IPS DF 19.7 (cell line): ENCODE measurements around the gene MANSC1.
A peak's percentile ranks its signal among the peaks of the same experiment; 100 is the strongest.
"Not testable (repeated sequence)": the region's sequence is repeated elsewhere in the genome, so short reads cannot be mapped to it uniquely, and the experiment has no call there.

Experiments used
- DNase-seq: peaks from one replicate; pipeline ENCODE4 v3.0.0-alpha.2; 2013; ENCODE audit warnings: low read depth, low spot score

MANSC1 gene

DNA sequence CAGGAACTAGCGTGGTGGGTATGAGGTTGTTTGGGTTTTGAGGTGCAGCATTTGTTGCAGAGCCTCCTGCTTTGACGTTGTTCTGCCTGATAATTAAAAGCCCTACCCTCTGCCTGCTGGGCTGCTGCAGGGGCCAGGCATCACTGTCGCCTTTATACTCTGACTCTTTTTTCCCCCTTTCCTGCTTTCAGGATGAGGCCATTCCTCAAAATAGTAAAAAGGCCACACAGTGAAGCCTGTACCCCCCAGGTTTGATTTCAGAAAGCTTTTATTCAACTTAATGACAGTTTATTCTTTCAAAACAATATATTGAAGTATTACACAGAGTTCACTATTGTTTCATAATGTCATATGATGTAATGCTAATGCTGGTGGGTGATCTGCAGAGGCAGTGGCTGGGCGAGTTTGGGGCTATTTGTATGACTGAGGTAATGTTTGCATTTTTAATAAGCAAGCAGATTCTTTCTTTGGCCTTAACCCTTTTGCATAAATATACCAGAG is 15.9 kb upstream of the MANSC1 start:
- DNase-seq, result no peak

DNA sequence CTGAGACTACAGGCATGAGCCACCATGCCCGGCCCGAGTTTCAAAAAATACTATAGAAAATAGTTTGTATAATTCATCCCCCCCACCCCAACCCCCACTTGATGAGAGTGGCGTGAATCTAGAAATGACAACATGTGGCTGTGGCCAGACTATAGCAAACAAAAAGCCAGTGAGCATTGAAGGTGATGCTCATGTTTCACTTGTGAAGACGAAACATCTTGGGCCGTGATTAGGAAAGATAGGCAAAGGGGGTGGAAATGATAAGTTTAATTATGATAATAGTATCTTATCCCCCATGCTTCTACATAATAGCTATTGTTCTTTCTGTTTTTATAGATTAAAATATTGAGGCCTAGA is 15.4 kb upstream of the MANSC1 start:
- no peak for DNase-seq

DNA sequence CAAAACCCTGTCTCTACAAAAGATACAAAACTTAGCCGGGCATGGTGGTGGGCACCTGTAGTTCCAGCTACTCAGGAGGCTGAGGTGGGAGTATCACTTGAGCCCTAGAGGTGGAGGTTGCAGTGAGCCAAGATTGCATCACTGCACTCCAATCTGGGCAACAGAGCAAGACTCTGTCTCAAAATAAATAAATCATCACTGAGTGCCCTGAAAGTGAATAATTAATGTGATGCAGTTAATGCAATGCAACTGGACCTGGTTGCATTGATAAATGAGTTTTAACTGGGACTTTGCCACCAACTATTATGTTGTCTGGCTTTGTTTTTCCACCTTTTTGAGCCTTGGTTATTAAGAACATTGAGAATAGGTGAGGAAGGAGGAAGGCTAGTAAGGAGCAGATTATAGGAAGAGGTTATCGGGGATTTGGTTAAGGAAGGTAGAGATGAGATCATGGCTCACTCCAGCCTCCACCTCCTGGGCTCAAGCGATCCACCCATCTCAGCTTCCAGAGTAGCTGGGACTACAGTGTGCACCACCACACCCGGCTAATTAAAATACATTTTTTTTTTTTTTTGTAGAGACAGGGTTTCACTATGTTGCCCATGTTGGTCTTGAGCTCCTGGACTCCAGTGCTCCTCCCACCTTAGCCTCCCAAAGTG is 14.9 kb upstream of the MANSC1 start:
- DNase-seq, result no peak

DNA sequence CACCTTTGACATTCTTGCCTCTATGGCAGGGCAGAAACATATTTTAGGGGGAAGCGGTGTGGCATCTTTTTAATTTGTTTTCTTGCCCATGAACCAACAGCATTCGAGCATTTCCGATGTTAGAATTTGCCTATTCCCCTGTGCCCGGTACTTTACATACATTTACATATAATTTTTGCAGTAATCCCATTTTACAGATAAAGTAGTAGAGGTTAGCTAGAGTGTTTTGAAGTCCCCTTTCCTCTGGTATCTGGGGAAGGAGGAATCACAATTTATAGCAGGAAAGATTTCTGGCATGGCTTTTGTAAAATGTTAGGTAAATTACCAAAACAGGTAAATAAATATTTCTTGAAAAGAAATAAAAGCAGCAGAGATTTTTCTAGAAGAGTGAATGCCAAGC is 8.5 kb upstream of the MANSC1 start:
- no peak for DNase-seq

DNA sequence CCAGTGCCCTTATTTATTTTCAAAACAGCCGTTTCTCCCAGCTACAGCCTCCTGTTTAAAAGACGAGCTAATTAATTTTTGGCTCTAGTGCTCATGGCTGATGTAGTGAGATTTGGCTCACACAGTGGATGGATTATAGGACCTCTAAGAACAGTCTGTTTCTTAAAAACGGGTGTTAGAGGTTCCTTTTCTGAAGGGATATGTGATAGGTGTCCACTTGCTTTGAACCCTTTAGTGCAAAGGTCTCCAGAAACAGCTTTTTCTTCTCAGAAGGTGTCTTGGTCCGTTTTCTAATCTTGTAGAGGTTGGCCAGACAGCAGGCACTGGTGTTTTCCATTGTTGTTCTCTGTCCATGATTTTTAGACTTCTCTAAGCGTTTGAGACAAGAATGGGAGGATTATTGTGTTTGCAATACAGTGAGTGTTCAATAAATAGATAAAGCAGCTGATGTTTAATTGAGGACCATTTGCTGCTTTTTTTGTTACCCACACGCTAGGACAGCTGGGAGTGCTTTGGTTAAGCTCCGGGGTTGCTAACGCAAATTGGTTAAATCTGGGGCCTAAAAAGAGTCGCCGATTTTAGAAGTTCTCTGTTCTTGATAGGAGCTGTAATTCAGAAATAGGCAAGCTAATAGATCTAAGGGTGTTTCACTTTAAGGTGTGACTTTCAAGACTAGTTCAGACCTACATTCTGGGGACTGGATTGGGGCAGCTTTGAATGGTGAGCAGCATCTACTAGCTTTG is 7.8 kb upstream of the MANSC1 start:
- DNase-seq, result no peak

DNA sequence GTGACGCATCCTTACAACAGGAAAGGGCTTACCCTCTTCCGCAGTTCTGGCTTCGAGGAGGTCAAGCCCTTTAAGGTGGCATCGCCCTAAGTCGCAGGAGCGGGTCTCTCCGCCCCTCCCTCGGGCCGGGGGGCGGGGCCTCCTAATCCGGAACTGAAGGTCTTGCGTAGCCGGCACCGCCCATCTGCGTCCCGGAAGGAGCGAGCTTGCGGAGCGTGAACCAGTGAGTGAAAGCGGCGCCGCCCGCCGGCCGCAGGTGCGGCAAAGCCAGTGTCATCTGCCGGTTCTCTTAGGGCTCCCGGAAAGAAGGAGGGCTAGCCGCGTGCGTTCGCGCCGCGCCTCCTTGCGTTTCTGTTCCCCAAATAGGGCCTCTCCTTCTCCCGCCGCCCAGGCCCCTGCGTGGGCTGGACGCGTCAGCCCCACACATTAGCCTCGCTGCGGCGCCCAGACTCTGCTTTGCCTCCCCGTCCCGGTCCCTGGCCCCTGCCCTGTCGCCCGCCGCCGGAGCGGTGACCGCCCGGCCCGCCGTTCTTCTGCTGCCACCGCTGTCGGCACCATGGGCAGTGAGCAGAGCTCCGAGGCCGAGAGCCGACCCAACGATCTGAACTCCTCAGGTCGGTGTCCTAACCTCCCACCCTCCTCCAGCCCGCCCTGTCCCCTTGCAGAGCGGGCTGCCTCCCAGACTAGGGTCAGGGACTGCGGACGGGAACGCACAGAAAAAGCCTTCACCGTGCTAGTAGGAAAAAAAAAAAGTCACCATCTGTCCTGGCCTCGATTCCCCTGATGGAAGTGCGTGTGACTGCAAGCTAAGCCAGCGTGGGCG is 7.1 kb upstream of the MANSC1 start, which contains the start of gene BORCS5:
BORCS5 (plus strand) TSS at position 183 of the 823 bp plus-strand sequence; CDS start at position 557, 374 bp downstream.
- peak; percentile 91 for DNase-seq

DNA sequence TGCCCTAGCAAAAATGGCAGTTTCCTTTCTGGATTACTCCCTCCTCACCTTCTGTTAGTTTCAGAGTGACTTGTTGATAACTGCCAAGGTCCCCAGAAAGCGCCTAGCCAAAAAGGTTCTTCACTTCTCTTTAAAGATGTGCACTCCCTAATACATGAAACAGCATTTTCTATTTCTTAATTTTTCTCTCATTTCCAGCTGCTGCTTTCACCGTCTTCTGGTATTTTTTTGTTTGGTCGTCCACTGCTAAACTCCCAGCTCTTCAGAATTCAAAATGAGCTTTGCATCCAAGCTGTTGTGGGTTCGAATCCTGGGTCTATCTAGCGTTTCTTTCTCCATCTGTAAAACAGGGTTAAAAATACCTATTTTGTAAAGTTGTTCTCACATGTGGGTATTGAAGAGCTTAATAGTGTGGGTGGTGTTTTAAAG is 6.4 kb upstream of the MANSC1 start:
- DNase-seq, result no peak

DNA sequence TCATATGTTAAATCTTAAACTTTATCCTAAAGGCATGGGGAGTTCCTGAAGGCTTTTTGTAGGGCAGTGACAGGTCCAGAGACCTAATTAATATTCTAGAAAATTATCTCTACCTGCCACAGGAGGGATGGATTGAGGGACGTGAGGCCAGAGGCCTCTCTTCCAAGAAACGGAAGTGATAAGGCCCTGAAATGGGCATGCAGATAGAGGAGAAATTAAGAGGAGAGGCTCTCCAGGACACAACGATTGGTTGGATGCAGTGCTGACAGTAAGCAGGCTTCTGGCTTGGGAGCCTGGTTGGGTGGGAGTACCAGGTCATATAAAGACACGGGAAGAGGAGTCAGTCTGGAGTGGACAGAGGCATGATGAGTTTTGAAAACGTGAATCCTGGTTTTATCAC is 3.8 kb upstream of the MANSC1 start:
- no peak for DNase-seq

DNA sequence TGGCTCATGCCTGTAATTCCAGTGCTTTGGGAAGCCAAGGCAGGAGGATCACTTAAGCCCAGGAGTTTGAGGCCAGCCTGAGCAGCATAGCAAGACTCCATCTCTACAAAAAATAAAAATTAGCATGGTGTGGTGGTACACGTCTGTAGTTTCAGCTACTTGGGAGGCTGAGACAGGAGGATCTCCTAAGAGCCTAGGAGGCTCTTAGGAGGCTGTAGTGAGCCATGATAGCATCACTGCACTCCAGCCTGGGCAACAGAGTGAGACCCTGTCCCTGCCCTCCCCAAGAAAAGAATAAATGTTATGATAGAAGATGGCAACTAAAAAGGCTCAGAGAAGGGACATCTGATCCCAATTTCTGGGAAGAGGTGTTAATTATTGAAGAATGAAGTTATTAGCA is 3.2 kb upstream of the MANSC1 start:
- no peak for DNase-seq

DNA sequence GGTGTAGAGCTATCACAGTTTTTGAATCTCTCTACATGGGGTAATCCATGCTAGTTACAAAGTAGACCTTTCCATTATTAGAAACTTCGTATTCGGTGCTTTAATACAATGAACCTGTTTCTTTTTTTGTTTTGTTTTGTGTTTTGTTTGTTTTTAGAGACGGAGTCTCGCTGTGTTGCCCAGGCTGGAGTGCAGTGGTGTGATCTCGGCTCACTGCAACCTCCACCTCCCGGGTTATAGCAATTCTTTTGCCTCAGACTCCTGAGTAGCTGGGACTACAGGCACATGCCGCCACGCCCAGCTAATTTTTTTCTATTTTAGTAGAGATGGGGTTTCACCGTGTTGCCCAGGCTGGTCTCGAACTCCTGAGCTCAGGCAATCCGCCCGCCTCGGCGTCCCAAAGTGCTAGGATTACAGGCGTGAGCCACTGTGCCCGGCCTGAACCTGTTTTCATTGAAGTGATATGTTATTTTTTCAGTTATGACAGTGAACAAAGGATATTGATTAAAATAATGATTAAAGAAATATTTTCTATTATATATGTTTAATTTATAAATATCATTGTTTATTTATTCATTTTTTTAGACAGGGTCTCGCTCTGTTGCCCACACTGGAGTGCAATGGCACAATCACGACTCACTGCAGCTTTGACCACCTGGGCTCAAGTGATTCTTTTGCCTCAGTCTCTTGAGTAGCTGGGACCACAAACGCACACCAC is 1.6 kb upstream of the MANSC1 start:
- DNase-seq, result not testable (repeated sequence)

DNA sequence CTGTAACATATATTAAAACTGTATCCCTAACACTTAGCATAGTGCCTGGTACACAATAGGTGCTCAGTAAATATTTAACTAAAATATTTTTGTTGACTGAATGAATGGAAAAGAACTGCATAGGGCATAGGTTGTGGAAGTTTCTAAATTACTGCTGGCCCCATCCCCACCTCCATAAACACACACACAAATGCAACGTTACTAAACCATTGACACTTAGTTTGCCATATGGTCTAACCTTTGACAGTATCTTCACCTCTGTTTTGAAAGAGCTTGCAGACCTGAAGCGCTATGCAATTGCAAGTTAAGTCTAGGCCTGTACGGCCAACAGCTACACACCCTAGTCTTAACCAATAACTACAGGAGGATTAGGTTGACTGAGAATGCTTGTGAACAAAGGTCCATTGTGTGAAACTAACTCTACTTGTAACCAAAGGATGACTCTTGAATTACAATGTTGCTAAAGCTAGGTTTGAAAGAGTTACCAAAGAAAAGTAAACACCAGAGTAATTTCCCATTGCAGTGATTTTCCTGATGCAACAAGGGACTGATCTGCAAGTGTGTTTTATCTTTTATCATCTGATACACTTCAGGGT is 924 bp upstream of the MANSC1 start:
- no peak for DNase-seq

DNA sequence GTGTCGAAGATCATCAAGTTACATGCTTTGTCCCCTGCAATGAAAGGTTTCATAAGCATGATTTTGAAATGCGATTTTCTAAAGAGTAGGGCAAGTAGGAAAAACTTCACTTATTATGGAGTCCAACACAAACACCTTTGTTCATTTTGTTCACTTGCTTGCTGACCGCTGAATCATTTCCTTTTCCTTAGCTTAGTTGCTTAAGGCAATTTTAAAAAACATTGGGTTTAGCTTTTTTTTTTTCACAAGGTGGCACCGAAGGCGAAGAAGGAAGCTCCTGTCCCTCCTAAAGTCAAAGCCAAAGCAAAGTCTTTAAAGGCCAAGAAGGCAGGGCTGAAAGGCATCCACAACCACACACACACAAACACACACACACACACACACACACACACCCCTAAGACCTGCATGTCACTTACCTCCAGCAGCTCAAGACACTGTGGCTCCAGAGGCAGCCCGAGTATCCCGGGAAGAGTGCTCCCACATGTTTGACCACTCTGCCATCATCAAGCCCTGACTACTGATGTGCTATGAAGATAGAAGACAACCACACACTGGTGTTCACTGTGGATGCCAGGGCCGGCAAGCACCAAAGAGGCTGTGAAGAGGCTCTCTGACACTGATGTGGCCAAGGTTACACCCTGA is 11.4 kb downstream of the MANSC1 start:
- DNase-seq, result no peak

DNA sequence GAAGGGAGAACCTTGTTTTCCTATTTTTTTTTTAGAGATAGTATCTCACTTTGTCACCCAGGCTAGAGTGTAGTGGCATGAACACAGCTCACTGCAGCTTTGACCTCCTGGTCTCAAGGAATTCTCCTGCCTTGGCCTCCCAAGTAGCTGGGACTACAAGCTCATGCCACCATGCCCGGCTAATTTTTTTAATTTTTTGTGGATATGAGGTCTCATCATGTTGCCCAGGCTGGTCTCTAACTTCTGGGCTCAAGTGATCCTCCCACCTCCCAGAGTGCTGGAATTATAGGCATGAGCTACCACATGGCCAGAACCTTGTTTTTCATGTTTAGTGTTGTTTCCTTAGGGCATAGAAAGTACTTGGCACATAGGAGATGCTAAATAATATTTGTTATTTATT is 13.5 kb downstream of the MANSC1 start:
- DNase-seq, result no peak

DNA sequence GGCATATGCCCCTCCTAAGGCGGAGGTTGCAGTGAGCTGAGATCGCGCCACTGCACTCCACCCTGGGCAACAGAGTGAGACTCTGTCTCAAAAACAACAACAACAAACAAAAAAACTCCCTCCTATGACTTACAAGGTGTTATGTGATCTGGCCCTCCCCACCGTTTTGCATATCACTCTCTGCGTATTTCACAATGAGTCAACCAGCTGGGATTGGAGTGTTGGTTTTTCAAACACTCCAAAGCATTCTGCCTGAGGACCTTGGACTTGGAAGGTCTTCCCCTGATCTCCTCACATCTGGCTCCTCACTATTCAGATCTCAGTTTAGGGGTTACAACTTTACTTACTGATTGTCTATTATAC is 14.0 kb downstream of the MANSC1 start:
- no peak for DNase-seq

DNA sequence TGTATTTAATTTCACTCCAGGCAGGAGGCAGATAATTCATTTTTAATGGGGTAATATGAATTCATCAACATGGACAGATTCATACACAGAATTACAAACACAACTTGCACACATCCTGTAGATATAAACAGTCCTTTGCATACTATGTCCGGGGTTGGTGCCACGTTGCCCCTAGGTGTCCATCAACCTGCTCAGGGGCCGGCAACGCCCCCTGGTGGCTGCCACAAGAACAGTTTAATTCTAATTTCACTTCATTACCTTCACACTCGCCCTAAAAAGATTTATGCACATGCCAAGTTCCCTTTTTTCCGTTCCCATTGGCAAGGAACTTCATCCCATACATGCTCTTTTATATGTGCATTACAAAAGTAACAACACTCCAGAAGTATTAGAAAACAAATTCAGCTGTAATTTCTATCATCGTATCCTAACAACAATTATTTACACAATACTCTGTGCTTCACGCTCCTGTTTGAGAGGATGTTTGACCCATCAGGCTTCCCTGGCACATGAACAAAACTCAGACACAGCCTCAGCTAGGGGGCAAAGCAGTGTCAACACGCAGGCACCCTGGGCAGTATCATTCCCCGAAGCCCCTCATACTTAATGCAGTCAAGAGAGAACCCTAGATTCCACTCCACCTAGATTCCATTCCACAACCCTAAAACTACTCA is 15.5 kb downstream of the MANSC1 start:
- DNase-seq, result no peak

DNA sequence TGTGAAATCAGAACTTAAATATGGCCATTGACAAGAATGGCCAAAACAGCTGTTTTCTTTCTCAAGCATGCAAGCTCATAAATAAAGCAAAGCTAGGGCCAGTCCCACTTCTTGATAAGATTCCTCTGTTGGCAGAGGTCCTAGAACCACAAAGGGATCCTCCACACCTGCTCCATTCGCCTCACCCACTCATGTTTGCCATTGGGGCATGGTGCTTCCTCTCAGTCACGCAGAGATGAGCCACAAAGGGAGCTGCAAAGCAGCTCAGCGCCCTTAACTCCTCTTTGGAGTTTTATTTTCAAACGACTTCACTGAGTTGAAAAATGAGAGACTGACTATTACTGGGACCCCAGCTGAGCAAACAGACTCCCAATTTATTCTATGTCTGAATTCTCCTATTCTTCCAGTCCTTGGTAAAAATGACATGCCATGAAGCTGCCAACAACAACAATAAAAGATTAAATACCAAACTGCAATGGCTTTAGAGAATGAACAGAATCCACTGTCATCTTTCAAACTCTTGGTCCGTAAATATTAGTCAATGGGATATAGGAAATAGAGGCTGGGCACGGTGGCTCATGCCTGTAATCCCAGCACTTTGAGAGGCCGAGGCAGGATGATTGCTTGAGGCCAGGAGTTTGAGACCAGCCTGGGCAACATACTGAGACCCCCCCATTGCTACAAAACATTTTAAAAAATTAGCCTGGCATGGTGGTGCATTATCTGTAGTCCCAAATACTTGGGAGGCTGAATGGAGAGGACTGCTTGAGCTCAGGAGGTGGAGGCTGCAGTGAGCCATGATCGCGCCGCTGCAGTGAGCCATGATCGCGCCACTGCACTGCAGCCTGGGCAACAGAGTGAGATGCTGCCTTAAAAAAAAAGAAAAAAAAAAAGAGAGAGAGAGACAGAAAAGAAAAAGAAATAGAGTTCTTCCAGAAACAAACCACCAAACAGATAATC is 16.4 kb downstream of the MANSC1 start:
- DNase-seq, result no peak

DNA sequence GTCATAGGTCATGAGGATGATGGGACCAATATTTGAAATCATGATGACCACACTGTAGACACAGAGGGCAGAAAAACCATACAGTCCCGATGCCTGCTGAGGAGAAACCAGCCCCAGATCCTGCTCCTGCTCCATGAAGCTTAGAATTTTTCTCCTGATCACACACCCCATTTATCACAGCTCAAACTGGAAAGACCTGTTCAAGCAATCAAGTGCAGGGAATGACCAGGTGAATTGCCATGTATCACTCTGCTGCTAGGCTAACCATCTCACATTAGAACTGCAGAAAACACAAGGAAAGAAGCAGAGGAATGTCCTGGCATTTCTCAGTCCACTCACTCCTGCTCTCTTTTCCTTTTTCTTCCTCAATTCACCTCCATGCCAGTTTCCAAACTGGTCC is 18.1 kb downstream of the MANSC1 start:
- DNase-seq, result no peak

DNA sequence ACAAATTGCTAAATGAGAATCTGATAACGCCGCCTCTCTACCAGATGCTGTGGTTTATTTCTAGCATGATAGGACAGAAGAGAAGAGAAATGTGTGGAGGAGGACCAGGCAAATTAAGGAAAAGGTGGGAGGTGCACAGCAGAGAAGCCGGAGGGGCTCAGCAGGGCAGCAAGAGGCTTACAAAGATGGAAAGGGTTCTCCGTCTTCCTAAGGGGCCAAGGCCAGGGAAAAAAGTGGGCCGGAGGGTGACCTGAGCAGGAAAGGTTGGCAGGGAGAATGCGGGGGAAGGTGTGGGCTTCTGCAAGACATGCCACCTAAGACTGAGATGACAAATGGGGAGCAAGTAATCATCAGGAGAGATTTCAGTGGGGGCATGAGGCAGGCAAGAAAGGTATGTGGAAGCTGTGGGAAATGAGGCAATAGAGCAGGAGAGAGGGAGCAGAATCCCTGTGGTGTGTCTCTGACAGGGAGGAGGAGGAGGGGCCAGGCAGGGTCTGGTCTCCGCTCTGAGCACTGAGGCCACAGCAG is 18.7 kb downstream of the MANSC1 start:
- no peak for DNase-seq

DNA sequence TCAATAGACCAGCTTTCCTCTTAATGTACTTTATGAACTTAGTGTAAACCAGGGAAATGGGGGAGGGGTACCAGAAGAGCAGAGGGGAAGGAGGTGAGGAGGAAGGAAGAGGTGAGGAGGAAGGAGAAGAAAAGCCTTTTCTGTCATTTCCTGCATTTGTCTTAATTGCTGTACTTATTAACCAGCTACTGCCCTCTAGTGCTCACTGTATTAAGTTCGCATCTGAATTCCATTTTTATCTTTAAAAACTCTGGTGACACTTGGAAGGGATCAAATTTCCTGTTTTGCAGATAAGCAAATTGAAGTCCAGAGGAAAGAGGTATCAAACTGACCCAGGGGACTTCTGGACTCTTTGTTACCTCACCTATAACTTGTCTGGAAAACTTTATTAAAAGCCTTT is 22.2 kb downstream of the MANSC1 start:
- no peak for DNase-seq
